AG10803 (cell line): ENCODE measurements around the gene OR8B8.
A peak's percentile ranks its signal among the peaks of the same experiment; 100 is the strongest.

Experiments used
- DNase-seq: peaks from one replicate; pipeline ENCODE4 v3.0.0; 2010; ENCODE audit warnings: low read depth
- H3K4me3 ChIP-seq: 2 replicates; pipeline ENCODE4 v1.5.1; 2011; ENCODE audit warnings: mild to moderate bottlenecking, low read length, control low read depth
- CTCF ChIP-seq: conservative IDR thresholded peaks from 2 replicates; pipeline ENCODE4 v1.5.1; 2011; ENCODE audit warnings: mild to moderate bottlenecking, low read length, control low read depth, inconsistent platforms

OR8B8 gene

GRCh38 chr11:124445646-124446150, at the start of gene OR8B8:
Gene OR8B8, minus strand, starts transcription at chr11:124445696. Its CDS starts 4,611 bp downstream, at chr11:124441085.
- no peak within 1 kb of the TSS for H3K4me3 ChIP-seq
- no peak for TF ChIP-seq CTCF
- DNase-seq, result no peak

- H3K4me3 ChIP-seq, result no peak overlapping the region
- DNase-seq, result no peak
- TF ChIP-seq CTCF, result no peak
Observed at GRCh38 chr11:124493016-124493655, 47.6 kb upstream of the OR8B8 start.

- no peak for TF ChIP-seq CTCF
- H3K4me3 ChIP-seq, result no peak overlapping the region
- no peak for DNase-seq
Observed at GRCh38 chr11:124483422-124483821, 37.9 kb upstream of the OR8B8 start.

- H3K4me3 ChIP-seq, result no peak overlapping the region
- DNase-seq, result no peak
- TF ChIP-seq CTCF, result no peak
Observed at GRCh38 chr11:124482362-124483147, 37.1 kb upstream of the OR8B8 start.

- peak; percentile 20 for DNase-seq
Observed at GRCh38 chr11:124481365-124482323, 36.1 kb upstream of the OR8B8 start.

GRCh38 chr11:124479561-124479960, 34.1 kb upstream of the OR8B8 start:
- no peak for TF ChIP-seq CTCF

More at GRCh38 chr11:124481365-124482323, 36.1 kb upstream of the OR8B8 start:
- peak overlapping the region; percentile 24 for H3K4me3 ChIP-seq
- TF ChIP-seq CTCF, result no peak

More at GRCh38 chr11:124479561-124479960, 34.1 kb upstream of the OR8B8 start:
- no peak for DNase-seq
- H3K4me3 ChIP-seq, result no peak overlapping the region
